SK-N-SH (cell line): Measurements from ENCODE around the gene MACROD2.

Source experiments
- POLR2AphosphoS5 ChIP-seq: IDR thresholded peaks from 2 replicates; pipeline ENCODE4 v1.6.1; 2012; ENCODE audit warnings: low read depth, low read length
- RXRA ChIP-seq: IDR thresholded peaks from 2 replicates; pipeline ENCODE4 v1.4.0; 2012; ENCODE audit warnings: low read depth, mild to moderate bottlenecking, borderline replicate concordance

- TF ChIP-seq RXRA (no peak), POLR2AphosphoS5 (no peak)
Measured at GRCh38 chr20:15342991-15343523, 1347.7 kb downstream of the MACROD2 start.
